ENCODE results near the gene RPP30.

GRCh38 chr10:90924552-90924951 is 52.8 kb downstream of the RPP30 start:
- TF ChIP-seq SNAPC5 (CRISPR knock-in tag; IDR thresholded peaks at IDR 0.05), result no peak
- no peak for TF ChIP-seq THRA (IDR thresholded peaks at IDR 0.05)
- no peak for TF ChIP-seq POLR2AphosphoS2 (IDR thresholded peaks at IDR 0.05; ENCODE audit: low read length)
- TF ChIP-seq EZH2 (IDR thresholded peaks at IDR 0.05; ENCODE audit: borderline replicate concordance, low read depth, low read length), result no peak
- no peak for TF ChIP-seq XRCC3 (IDR thresholded peaks at IDR 0.05)
- TF ChIP-seq BCOR (IDR thresholded peaks at IDR 0.05), result no peak
- TF ChIP-seq NFE2 (IDR thresholded peaks at IDR 0.05; ENCODE audit: low read depth), result no peak
- TF ChIP-seq NFIC (IDR thresholded peaks at IDR 0.05), result no peak
- TF ChIP-seq BRF1 (IDR thresholded peaks at IDR 0.05; ENCODE audit: borderline replicate concordance, extremely low read depth, insufficient read length), result no peak
- TF ChIP-seq TFE3 (CRISPR knock-in tag; IDR thresholded peaks at IDR 0.05), result no peak
- no peak for TF ChIP-seq NCOA1 (IDR thresholded peaks at IDR 0.05; ENCODE audit: low read depth)
- no peak for TF ChIP-seq CTCF (IDR thresholded peaks at IDR 0.05 in 2 of 3, conservative IDR thresholded peaks at IDR 0.05 in 1 of 3; ENCODE audit: insufficient read depth in 2 of 3, low read depth in 1 of 3, low read length in 3 of 3)

All from K562 (cell line).